Neural progenitor cell (in vitro differentiated cells): Measurements from ENCODE around the gene CNOT4. TPM values are rescaled to one million over a fixed set of nuclear protein-coding genes. Genes with fewer than 3 reads are reported as not detected.
"Not testable (repeated sequence)": the region's sequence is repeated elsewhere in the genome, so short reads cannot be mapped to it uniquely, and the experiment has no call there.

ENCODE experiments used
- DNase-seq: peaks from one replicate; pipeline ENCODE4 v3.0.0-alpha.2; 2016; ENCODE audit warnings: low spot score
- H2AFZ ChIP-seq: fragments of 200-600 bp; sonication (generic); replicated peaks from 2 replicates; pipeline ENCODE4 v1.6.1; 2016; ENCODE audit warnings: antibody characterized with exemption
- H3F3A ChIP-seq: fragments of 200-600 bp; sonication (generic); 2 replicates; pipeline ENCODE4 v1.6.1; 2016; ENCODE audit warnings: antibody characterized with exemption, low read depth
- H3K27ac ChIP-seq: fragments of 200-600 bp; sonication (generic); 2 replicates; pipeline ENCODE4 v1.5.1; 2016; ENCODE audit warnings: mild to moderate bottlenecking
- H3K27me3 ChIP-seq: fragments of 200-600 bp; sonication (generic); 2 replicates; pipeline ENCODE4 v1.6.1; 2016; ENCODE audit warnings: mild to moderate bottlenecking, moderate library complexity
- H3K36me3 ChIP-seq: fragments of 200-600 bp; sonication (generic); 2 replicates; pipeline ENCODE4 v1.5.1; 2016
- H3K4me1 ChIP-seq: fragments of 200-600 bp; sonication (generic); 2 replicates; pipeline ENCODE4 v1.6.1; 2016; ENCODE audit warnings: mixed run types
- H3K4me2 ChIP-seq: fragments of 200-600 bp; sonication (generic); 2 replicates; pipeline ENCODE4 v1.6.1; 2016
- H3K4me3 ChIP-seq: fragments of 200-600 bp; sonication (generic); 2 replicates; pipeline ENCODE4 v1.5.1; 2016
- H3K79me2 ChIP-seq: fragments of 200-600 bp; sonication (generic); 2 replicates; pipeline ENCODE4 v1.6.1; 2016; ENCODE audit warnings: low read depth
- H3K9ac ChIP-seq: fragments of 200-600 bp; sonication (generic); 2 replicates; pipeline ENCODE4 v1.6.1; 2016
- H3K9me3 ChIP-seq: fragments of 200-600 bp; sonication (generic); 2 replicates; pipeline ENCODE4 v1.5.1; 2016; ENCODE audit warnings: low read depth
- H4K20me1 ChIP-seq: fragments of 200-600 bp; sonication (generic); 2 replicates; pipeline ENCODE4 v1.6.1; 2016; ENCODE audit warnings: low read depth
- H3K27ac Mint-ChIP-seq: 3 replicates; pipeline ENCODE4 v1.8.0; 2021; ENCODE audit warnings: mixed read lengths
- H3K27me3 Mint-ChIP-seq: 2 replicates; pipeline ENCODE4 v1.8.0; 2022; ENCODE audit warnings: low read depth, mild to moderate bottlenecking, inconsistent platforms, moderate library complexity, mixed read lengths; ENCODE audit not compliant: insufficient read depth
- H3K36me3 Mint-ChIP-seq: 3 replicates; pipeline ENCODE4 v1.8.0; 2021; ENCODE audit warnings: mixed read lengths
- H3K4me1 Mint-ChIP-seq: 3 replicates; pipeline ENCODE4 v1.8.0; 2021; ENCODE audit warnings: mixed read lengths
- H3K4me3 Mint-ChIP-seq: 3 replicates; pipeline ENCODE4 v1.8.0; 2021; ENCODE audit warnings: mild to moderate bottlenecking, moderate library complexity, mixed read lengths
- H3K9me3 Mint-ChIP-seq: 3 replicates; pipeline ENCODE4 v1.8.0; 2020; ENCODE audit warnings: mixed read lengths
- CTCF ChIP-seq: fragments of 200-600 bp; sonication (generic); IDR thresholded peaks from 2 replicates; pipeline ENCODE4 v1.5.1; 2017; ENCODE audit warnings: antibody characterized with exemption, mild to moderate bottlenecking
- EZH2 ChIP-seq: fragments of 200-600 bp; sonication (generic); IDR thresholded peaks from 2 replicates; pipeline ENCODE4 v1.6.1; 2017; ENCODE audit warnings: antibody characterized with exemption, mild to moderate bottlenecking, moderate library complexity
- EZH2phosphoT487 ChIP-seq: fragments of 200-600 bp; sonication (generic); IDR thresholded peaks from 2 replicates; pipeline ENCODE4 v1.6.1; 2017; ENCODE audit warnings: antibody characterized with exemption
- total RNA-seq: library from RNA; depleted of rRNA; stranded (reverse); fragments of >200 nt; gene quantifications from 2 replicates; pipeline ENCODE4 v1.2.3, GENCODE V29; 2015; ENCODE audit warnings: low replicate concordance

CNOT4 gene
- total RNA-seq, 1 donor from 2014 or later: 21.4 TPM

- Histone ChIP-seq H3K4me3 (no peak overlapping the region), H3K27ac (no peak overlapping the region), H3K4me2 (no peak overlapping the region), H3K27me3 (no peaks in the 10 kb centered on the region), H3F3A (no peaks in the 10 kb centered on the region), H3K36me3 (no peaks in the 10 kb centered on the region), H3K9me3 (no peaks in the 10 kb centered on the region), H2AFZ (no peak overlapping the region), H3K9ac (no peak overlapping the region), H4K20me1 (no peaks in the 10 kb centered on the region), H3K79me2 (no peaks in the 10 kb centered on the region), H3K4me1 (no peaks in the 10 kb centered on the region)
- H3K9me3 Mint-ChIP-seq: peaks cover 7% of the 10 kb centered on the region
- H3K4me3 Mint-ChIP-seq: no peak overlapping the region
- H3K27me3 Mint-ChIP-seq: no peaks in the 10 kb centered on the region
- no peaks in the 10 kb centered on the region for H3K36me3 Mint-ChIP-seq
- no peak overlapping the region for H3K27ac Mint-ChIP-seq
- DNase-seq: no peak
- H3K4me1 Mint-ChIP-seq: no peaks in the 10 kb centered on the region
- no peak for TF ChIP-seq EZH2
- TF ChIP-seq CTCF: no peak
- TF ChIP-seq EZH2phosphoT487: no peak
These were observed 183.1 kb downstream of the CNOT4 start for GRCh38 chr7:135326636-135327280.

- Mint-ChIP-seq H3K27ac (no peak overlapping the region), H3K27me3 (peaks cover 3% of the 10 kb centered on the region), H3K4me3 (no peak overlapping the region), H3K36me3 (no peaks in the 10 kb centered on the region), H3K9me3 (peaks cover 4% of the 10 kb centered on the region), H3K4me1 (peaks cover 7% of the 10 kb centered on the region)
- Histone ChIP-seq H3K9ac (no peak overlapping the region), H2AFZ (no peak overlapping the region), H3K4me3 (no peak overlapping the region), H3K27me3 (no peaks in the 10 kb centered on the region), H3K36me3 (no peaks in the 10 kb centered on the region), H3K4me2 (no peak overlapping the region), H3K27ac (no peak overlapping the region), H4K20me1 (no peaks in the 10 kb centered on the region), H3K79me2 (no peaks in the 10 kb centered on the region), H3F3A (no peaks in the 10 kb centered on the region), H3K9me3 (no peaks in the 10 kb centered on the region), H3K4me1 (peaks cover 5% of the 10 kb centered on the region)
- no peak for TF ChIP-seq EZH2phosphoT487
- no peak for TF ChIP-seq EZH2
- TF ChIP-seq CTCF: no peak
- DNase-seq: no peak
These were observed 187.1 kb downstream of the CNOT4 start for GRCh38 chr7:135322571-135323340.

- Histone ChIP-seq H3K4me1 (peaks cover 10% of the 10 kb centered on the region), H2AFZ (no peak overlapping the region), H4K20me1 (no peaks in the 10 kb centered on the region), H3K9ac (no peak overlapping the region), H3K27me3 (no peaks in the 10 kb centered on the region), H3K79me2 (no peaks in the 10 kb centered on the region), H3K9me3 (no peaks in the 10 kb centered on the region), H3F3A (no peaks in the 10 kb centered on the region), H3K27ac (no peak overlapping the region), H3K4me2 (no peak overlapping the region), H3K36me3 (no peaks in the 10 kb centered on the region), H3K4me3 (no peak overlapping the region)
- TF ChIP-seq EZH2: no peak
- TF ChIP-seq EZH2phosphoT487: no peak
- TF ChIP-seq CTCF: no peak
- H3K9me3 Mint-ChIP-seq: peaks cover 4% of the 10 kb centered on the region
- peaks cover 3% of the 10 kb centered on the region for H3K27me3 Mint-ChIP-seq
- no peaks in the 10 kb centered on the region for H3K36me3 Mint-ChIP-seq
- peaks cover 7% of the 10 kb centered on the region for H3K4me1 Mint-ChIP-seq
- no peak overlapping the region for H3K27ac Mint-ChIP-seq
- no peak overlapping the region for H3K4me3 Mint-ChIP-seq
- DNase-seq: no peak
These were observed 188.3 kb downstream of the CNOT4 start for GRCh38 chr7:135321556-135321955.

- H3F3A ChIP-seq, H3K27me3 Mint-ChIP-seq, H3K36me3 ChIP-seq, H3K27ac ChIP-seq, H4K20me1 ChIP-seq, H3K4me1 Mint-ChIP-seq, H3K4me2 ChIP-seq, H3K9me3 ChIP-seq, H3K79me2 ChIP-seq, H3K9ac ChIP-seq, H3K4me3 Mint-ChIP-seq, H3K27me3 ChIP-seq, H3K9me3 Mint-ChIP-seq, DNase-seq, H3K27ac Mint-ChIP-seq, H3K36me3 Mint-ChIP-seq, H3K4me1 ChIP-seq, H2AFZ ChIP-seq, H3K4me3 ChIP-seq: not testable (repeated sequence)
These were observed 188.9 kb downstream of the CNOT4 start for GRCh38 chr7:135320953-135321352.
